Panc1 (cell line): ENCODE data around the gene SYTL3. TPM values are rescaled to one million over a fixed set of nuclear protein-coding genes. Genes with fewer than 3 reads are reported as not detected.

ENCODE experiments used
- ATAC-seq: fragments of 200-7000 bp; cut with Tn5 transposase; 2 replicates; pipeline ENCODE4 v1.9.1; 2020; ENCODE audit warnings: mild to moderate bottlenecking, moderate library complexity
- BruUV-seq: library from RNA; stranded (reverse); fragments of 400-500 nt; replicated peaks from 2 replicates; lab custom pipeline; 2021; lab: Mats Ljungman, UMichigan
- CTCF ChIA-PET: fragments of 300-600 bp; sonication (Branson Sonifier 250); formaldehyde crosslinking; loops from one replicate; lab custom pipeline; 2022; ENCODE audit warnings: antibody characterized with exemption; lab: Charles Lee
- POLR2A ChIA-PET: fragments of 300-600 bp; sonication (Branson Sonifier 250); formaldehyde crosslinking; loops from one replicate; lab custom pipeline; 2022; ENCODE audit warnings: antibody characterized with exemption; lab: Charles Lee
- DNase-seq: peaks from one replicate; pipeline ENCODE4 v3.0.0-alpha.2; 2010; ENCODE audit warnings: low read depth, low spot score
- H3K27ac ChIP-seq: 2 replicates; pipeline ENCODE4 v1.5.1; 2011; ENCODE audit warnings: mild to moderate bottlenecking, low read length, inconsistent platforms
- H3K27me3 ChIP-seq: fragments of 200-500 bp; sonication (Bioruptor generic); 2 replicates; pipeline ENCODE4 v1.6.0; 2014; ENCODE audit warnings: low read length, inconsistent platforms; ENCODE audit not compliant: control insufficient read depth, insufficient read depth
- H3K36me3 ChIP-seq: fragments of 200-500 bp; sonication (Bioruptor generic); 2 replicates; pipeline ENCODE4 v1.5.1; 2014; ENCODE audit warnings: inconsistent platforms, mild to moderate bottlenecking, low read length, moderate library complexity; ENCODE audit not compliant: control insufficient read depth, insufficient read depth
- H3K4me1 ChIP-seq: 2 replicates; pipeline ENCODE4 v1.5.1; 2011; ENCODE audit warnings: inconsistent platforms, mild to moderate bottlenecking, low read length, moderate library complexity; ENCODE audit not compliant: control insufficient read depth, insufficient read depth
- H3K4me3 ChIP-seq, 2 experiments: 2 replicates each; pipeline ENCODE4 v1.5.1; 2011 to 2012; ENCODE audit warnings: low read depth in 2 of 2, low read length in 2 of 2, mild to moderate bottlenecking in 2 of 2, inconsistent platforms in 1 of 2, moderate library complexity in 1 of 2
- H3K9me3 ChIP-seq: fragments of 200-500 bp; sonication (Bioruptor generic); 2 replicates; pipeline ENCODE4 v1.5.1; 2014; ENCODE audit warnings: low read depth, mild to moderate bottlenecking, inconsistent platforms, low read length, moderate library complexity; ENCODE audit not compliant: control insufficient read depth, insufficient read depth
- POLR2AphosphoS5 ChIP-seq: IDR thresholded peaks from 2 replicates; pipeline ENCODE4 v1.6.1; 2012; ENCODE audit warnings: mild to moderate bottlenecking, low read depth, low read length, moderate library complexity
- SIN3A ChIP-seq: IDR thresholded peaks from 2 replicates; pipeline ENCODE4 v1.6.1; 2012; ENCODE audit warnings: low read depth, mild to moderate bottlenecking, low read length, moderate library complexity, borderline replicate concordance; ENCODE audit not compliant: insufficient read depth
- TCF7L2 ChIP-seq: IDR thresholded peaks from 2 replicates; pipeline ENCODE4 v1.6.1; 2011; ENCODE audit warnings: mild to moderate bottlenecking, low read depth, low read length, inconsistent platforms
- in situ Hi-C: cut with HindIII; loops from 2 replicates; pipeline ENCODE4 v1.10.0; 2016; ENCODE audit warnings: low sequenced_read_pairs, low pct_unique_long_range_greater_than_20kb
- intact Hi-C: fragments of 100-400 bp; cut with micrococcal nuclease; formaldehyde crosslinking; loops from one replicate; pipeline ENCODE4 v1.10.0; 2022; ENCODE audit not compliant: unreplicated experiment
- total RNA-seq: library from RNA; stranded (reverse); gene quantifications from one replicate; pipeline ENCODE4 v1.2.1, GENCODE V29; 2021; ENCODE audit not compliant: unreplicated experiment
- TF ChIP-seq, protein P1 (sequence below): fragments of 450-650 bp; IDR thresholded peaks from 2 replicates; pipeline ENCODE4 v1.5.1; 2017; ENCODE audit warnings: mild to moderate bottlenecking
- TF ChIP-seq, protein P2 (sequence below), 2 experiments: IDR thresholded peaks; 2 replicates each; pipeline ENCODE4 v1.6.1; 2011 to 2012; ENCODE audit warnings: low read depth in 2 of 2, control low read depth in 1 of 2, low read length in 1 of 2, mild to moderate bottlenecking in 1 of 2, moderate library complexity in 1 of 2; ENCODE audit not compliant: insufficient read depth in 1 of 2

SYTL3 gene
- total RNA-seq, 1 experiment from 2014 or later: 1.4 TPM

DNA sequence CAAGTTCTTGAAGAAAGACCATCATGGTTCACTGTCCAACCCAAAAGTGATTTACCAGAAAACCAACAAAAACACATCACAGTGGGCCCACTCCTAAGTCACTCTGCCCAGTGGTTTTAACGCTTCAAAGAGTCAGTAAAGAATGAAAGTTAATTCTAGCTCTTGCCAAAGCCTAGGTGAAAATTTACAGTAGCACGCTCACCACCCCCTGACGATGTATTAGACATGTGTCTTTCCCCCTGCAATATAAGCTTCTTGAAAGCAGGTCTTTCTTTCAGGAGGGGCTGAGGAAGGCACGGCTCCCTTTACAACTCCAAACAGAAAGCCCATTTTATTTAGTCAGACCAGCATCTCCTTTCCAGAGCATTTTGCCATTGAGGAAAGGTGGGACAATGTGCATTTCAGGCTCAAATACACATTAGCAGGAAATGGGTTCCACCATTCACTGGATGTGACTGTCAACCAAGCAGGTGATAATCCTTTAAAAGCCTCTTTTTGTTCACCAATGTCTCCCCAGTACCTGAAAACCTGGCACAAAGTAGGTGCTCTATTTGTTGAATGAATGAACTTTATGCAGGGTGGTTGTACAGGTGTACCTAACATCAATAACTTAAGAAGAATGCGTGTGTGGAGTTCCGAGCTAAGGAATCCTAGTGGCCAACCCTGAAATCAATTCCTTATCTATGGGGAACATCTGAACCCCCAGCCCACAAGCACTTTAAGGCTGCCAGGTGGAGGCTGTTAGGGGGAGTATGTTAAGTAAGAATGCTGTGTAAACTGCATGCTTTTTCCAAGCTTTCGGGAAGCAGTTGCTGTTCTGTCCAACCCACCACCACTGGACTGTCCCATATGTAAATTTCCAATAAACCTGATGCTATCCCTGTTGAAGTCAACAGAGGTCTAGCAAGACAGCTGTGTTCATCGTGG is 157.9 kb downstream of the SYTL3 start:
- ATAC-seq (no peak; the same call in 1 of the 2 replicates), DNase-seq (no peak)
- H3K27me3 ChIP-seq: no peaks in the 10 kb centered on the region
- POLR2A ChIA-PET: interaction anchor here (0.6 kb wide), 2 partner anchors 10 to 50 kb away, joined by 3 to 9 read pairs; no protein-coding TSS in a partner anchor
- peaks cover 26% of the 10 kb centered on the region for H3K36me3 ChIP-seq
- TF ChIP-seq, protein P1, sequence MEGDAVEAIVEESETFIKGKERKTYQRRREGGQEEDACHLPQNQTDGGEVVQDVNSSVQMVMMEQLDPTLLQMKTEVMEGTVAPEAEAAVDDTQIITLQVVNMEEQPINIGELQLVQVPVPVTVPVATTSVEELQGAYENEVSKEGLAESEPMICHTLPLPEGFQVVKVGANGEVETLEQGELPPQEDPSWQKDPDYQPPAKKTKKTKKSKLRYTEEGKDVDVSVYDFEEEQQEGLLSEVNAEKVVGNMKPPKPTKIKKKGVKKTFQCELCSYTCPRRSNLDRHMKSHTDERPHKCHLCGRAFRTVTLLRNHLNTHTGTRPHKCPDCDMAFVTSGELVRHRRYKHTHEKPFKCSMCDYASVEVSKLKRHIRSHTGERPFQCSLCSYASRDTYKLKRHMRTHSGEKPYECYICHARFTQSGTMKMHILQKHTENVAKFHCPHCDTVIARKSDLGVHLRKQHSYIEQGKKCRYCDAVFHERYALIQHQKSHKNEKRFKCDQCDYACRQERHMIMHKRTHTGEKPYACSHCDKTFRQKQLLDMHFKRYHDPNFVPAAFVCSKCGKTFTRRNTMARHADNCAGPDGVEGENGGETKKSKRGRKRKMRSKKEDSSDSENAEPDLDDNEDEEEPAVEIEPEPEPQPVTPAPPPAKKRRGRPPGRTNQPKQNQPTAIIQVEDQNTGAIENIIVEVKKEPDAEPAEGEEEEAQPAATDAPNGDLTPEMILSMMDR: no peak
- TF ChIP-seq, protein P2, sequence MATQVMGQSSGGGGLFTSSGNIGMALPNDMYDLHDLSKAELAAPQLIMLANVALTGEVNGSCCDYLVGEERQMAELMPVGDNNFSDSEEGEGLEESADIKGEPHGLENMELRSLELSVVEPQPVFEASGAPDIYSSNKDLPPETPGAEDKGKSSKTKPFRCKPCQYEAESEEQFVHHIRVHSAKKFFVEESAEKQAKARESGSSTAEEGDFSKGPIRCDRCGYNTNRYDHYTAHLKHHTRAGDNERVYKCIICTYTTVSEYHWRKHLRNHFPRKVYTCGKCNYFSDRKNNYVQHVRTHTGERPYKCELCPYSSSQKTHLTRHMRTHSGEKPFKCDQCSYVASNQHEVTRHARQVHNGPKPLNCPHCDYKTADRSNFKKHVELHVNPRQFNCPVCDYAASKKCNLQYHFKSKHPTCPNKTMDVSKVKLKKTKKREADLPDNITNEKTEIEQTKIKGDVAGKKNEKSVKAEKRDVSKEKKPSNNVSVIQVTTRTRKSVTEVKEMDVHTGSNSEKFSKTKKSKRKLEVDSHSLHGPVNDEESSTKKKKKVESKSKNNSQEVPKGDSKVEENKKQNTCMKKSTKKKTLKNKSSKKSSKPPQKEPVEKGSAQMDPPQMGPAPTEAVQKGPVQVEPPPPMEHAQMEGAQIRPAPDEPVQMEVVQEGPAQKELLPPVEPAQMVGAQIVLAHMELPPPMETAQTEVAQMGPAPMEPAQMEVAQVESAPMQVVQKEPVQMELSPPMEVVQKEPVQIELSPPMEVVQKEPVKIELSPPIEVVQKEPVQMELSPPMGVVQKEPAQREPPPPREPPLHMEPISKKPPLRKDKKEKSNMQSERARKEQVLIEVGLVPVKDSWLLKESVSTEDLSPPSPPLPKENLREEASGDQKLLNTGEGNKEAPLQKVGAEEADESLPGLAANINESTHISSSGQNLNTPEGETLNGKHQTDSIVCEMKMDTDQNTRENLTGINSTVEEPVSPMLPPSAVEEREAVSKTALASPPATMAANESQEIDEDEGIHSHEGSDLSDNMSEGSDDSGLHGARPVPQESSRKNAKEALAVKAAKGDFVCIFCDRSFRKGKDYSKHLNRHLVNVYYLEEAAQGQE (IDR thresholded peaks at IDR 0.05; ENCODE audit: insufficient read depth in 1 of 2, low read depth in 2 of 2, low read length in 1 of 2): no peak
- TF ChIP-seq TCF7L2 (no peak), POLR2AphosphoS5 (no peak), SIN3A (no peak)
- H3K27ac ChIP-seq: no peak overlapping the region; the same call in 1 of the 2 replicates
- intact Hi-C loops: no loop called here
- H3K4me3 ChIP-seq: no peak overlapping the region
- no TSS peak for BruUV-seq
- H3K4me1 ChIP-seq: peaks cover 85% of the 10 kb centered on the region
- CTCF ChIA-PET: interaction anchor here (1.5 kb wide), 1 partner anchor 22 kb away, joined by 5 read pairs; no protein-coding TSS in a partner anchor
- H3K9me3 ChIP-seq: no peaks in the 10 kb centered on the region
- in situ Hi-C loops: no loop called here

DNA sequence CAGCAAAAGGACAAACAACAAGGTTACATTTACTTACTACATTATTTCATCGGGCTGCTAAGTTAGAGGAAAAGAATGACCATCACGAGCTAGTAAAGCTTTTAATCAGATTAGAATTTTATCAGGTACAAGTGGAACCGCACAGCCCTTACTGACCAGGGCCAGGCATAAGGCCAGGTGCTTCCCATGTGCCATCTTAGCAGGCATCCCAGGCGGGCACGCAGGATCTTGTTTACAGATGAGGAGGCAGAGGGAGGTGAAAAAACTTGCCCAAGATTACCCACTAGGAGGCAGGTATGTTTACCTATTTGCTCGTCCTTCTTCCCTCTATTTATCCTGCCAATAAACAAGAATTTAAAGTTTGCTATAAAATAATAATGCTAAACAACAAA is 158.6 kb downstream of the SYTL3 start:
- no peak for TF ChIP-seq SIN3A
- DNase-seq (no peak), ATAC-seq (no peak)
- intact Hi-C loops: no loop called here
- H3K27me3 ChIP-seq: no peaks in the 10 kb centered on the region
- H3K27ac ChIP-seq: peak overlapping the region; percentile 26; the same call in 1 of the 2 replicates
- no TSS peak for BruUV-seq
- H3K4me3 ChIP-seq: no peak overlapping the region
- H3K4me1 ChIP-seq: peaks cover 87% of the 10 kb centered on the region
- peaks cover 27% of the 10 kb centered on the region for H3K36me3 ChIP-seq
- ChIA-PET CTCF (interaction anchor here (1.5 kb wide), 1 partner anchor 23 kb away, joined by 5 read pairs; no protein-coding TSS in a partner anchor), POLR2A (no interaction called here)
- H3K9me3 ChIP-seq: no peaks in the 10 kb centered on the region
- in situ Hi-C loops: no loop called here
